OCI-LY7 (cell line): ENCODE results near the gene ASPM.

ENCODE experiments used
- EZH2phosphoT487 ChIP-seq: fragments of 200-600 bp; sonication (generic); IDR thresholded peaks from 2 replicates; pipeline ENCODE4 v1.6.1; 2018; ENCODE audit warnings: low read depth, borderline replicate concordance, mild to moderate bottlenecking, mixed run types, antibody characterized with exemption, low read length, moderate library complexity, mixed read lengths
- TF ChIP-seq, protein P1 (sequence below): fragments of 200-600 bp; sonication (generic); conservative IDR thresholded peaks from 2 replicates; pipeline ENCODE4 v1.5.1; 2014; ENCODE audit warnings: mild to moderate bottlenecking, antibody characterized with exemption, low read length, moderate library complexity, mixed read lengths

- no peak for TF ChIP-seq EZH2phosphoT487
- TF ChIP-seq, protein P1, sequence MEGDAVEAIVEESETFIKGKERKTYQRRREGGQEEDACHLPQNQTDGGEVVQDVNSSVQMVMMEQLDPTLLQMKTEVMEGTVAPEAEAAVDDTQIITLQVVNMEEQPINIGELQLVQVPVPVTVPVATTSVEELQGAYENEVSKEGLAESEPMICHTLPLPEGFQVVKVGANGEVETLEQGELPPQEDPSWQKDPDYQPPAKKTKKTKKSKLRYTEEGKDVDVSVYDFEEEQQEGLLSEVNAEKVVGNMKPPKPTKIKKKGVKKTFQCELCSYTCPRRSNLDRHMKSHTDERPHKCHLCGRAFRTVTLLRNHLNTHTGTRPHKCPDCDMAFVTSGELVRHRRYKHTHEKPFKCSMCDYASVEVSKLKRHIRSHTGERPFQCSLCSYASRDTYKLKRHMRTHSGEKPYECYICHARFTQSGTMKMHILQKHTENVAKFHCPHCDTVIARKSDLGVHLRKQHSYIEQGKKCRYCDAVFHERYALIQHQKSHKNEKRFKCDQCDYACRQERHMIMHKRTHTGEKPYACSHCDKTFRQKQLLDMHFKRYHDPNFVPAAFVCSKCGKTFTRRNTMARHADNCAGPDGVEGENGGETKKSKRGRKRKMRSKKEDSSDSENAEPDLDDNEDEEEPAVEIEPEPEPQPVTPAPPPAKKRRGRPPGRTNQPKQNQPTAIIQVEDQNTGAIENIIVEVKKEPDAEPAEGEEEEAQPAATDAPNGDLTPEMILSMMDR: no peak
Measured at GRCh38 chr1:197063212-197063611, 83.3 kb downstream of the ASPM start.
